ENCODE data around the gene PRKCH.

DNA sequence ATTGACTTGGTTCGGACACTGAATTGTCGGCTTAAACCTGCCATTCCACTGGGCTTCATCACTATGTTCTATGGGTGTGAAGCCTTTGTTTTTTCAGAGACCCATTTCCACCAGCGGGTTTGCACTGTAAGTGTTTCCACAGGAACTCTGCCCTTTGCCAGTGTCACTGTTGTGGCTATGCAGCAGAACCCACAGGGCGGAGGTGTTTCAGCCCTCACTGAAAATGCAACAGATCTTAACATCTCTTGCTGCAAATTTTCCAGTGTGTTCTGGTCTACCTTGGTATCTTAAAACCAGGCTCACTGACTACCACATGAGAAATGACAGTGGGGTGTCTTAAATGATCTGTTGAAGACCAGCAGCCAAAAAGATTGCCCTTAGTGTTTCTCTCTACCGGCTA lies 21.1 kb downstream of the PRKCH start:
- TF ChIP-seq EZH2 (IDR thresholded peaks at IDR 0.05; ENCODE audit: borderline replicate concordance, low read depth, low read length, severe bottlenecking) (no peak), POLR2AphosphoS5 (IDR thresholded peaks at IDR 0.05; ENCODE audit: insufficient read depth, low read depth, low read length) (no peak)
